ENCODE measurements around the gene SYT11.
A peak's percentile ranks its signal among the peaks of the same experiment; 100 is the strongest.

SYT11 gene, protein sequence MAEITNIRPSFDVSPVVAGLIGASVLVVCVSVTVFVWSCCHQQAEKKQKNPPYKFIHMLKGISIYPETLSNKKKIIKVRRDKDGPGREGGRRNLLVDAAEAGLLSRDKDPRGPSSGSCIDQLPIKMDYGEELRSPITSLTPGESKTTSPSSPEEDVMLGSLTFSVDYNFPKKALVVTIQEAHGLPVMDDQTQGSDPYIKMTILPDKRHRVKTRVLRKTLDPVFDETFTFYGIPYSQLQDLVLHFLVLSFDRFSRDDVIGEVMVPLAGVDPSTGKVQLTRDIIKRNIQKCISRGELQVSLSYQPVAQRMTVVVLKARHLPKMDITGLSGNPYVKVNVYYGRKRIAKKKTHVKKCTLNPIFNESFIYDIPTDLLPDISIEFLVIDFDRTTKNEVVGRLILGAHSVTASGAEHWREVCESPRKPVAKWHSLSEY

DNA sequence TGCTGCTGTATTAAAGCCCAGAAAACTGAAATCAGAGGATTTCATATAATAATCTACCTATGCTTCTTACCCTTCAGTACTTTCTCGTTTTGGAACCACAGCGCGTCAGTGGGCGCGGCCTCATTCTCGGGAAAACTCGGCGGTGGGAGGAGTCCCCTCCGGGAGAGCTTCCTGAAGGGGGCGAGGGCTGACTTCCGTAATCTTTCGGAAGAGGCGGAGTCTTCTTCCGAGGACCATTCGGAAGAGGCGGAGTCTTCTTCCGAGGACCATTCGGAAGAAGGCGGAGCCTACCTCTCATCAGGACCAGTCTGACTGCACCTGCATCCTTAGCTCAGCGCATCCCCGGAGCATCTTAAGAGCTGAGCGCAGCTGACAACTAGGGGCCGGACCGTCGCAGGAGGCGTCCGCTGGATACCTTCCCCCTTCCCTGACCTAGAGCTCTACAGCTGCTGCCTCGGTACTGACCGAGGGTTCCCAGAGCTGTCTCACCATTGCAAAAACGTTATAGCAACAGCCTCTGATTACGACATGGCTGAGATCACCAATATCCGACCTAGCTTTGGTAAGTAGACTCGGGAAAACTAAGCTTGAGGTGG is at the start of gene SYT11:
Gene SYT11, plus strand, starts transcription at position 334 of the 596 bp plus-strand sequence. Its CDS starts 195 bp downstream, at position 529.
- CTCF ChIA-PET = no interaction called here
- peak; percentile 97 for DNase-seq (ENCODE audit: low spot score)
- TF ChIP-seq, protein P1, sequence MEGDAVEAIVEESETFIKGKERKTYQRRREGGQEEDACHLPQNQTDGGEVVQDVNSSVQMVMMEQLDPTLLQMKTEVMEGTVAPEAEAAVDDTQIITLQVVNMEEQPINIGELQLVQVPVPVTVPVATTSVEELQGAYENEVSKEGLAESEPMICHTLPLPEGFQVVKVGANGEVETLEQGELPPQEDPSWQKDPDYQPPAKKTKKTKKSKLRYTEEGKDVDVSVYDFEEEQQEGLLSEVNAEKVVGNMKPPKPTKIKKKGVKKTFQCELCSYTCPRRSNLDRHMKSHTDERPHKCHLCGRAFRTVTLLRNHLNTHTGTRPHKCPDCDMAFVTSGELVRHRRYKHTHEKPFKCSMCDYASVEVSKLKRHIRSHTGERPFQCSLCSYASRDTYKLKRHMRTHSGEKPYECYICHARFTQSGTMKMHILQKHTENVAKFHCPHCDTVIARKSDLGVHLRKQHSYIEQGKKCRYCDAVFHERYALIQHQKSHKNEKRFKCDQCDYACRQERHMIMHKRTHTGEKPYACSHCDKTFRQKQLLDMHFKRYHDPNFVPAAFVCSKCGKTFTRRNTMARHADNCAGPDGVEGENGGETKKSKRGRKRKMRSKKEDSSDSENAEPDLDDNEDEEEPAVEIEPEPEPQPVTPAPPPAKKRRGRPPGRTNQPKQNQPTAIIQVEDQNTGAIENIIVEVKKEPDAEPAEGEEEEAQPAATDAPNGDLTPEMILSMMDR (conservative IDR thresholded peaks at IDR 0.05; ENCODE audit: low read depth) = no peak
- H3K27ac ChIP-seq = peak within 1 kb of the TSS; percentile 92
- POLR2A ChIA-PET (ENCODE audit: low non-redundant PET) = interaction anchor here (0.6 kb wide), 2 partner anchors 35 to 199 kb away, joined by 4 read pairs; no protein-coding TSS in a partner anchor

DNA sequence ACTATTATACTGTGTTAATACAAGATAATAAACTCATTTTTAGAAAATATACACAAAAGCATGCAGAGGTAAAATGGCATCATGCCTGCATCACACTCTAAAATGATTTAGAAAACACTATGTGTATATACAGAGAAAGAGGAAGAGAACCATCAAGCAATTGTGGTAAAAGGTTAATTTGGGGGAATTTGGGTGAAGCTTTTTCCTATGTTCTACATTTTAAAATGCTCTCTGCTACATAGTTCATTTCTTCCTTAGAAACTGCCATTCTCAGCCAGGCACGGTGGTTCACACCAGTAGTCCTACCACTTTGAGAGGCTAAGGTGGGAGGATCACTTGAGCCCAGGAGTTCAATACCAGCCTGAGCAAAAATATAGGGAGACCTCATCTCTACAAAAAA is 46.5 kb upstream of the SYT11 start:
- TF ChIP-seq, protein P1 (conservative IDR thresholded peaks at IDR 0.05; ENCODE audit: low read depth) = no peak
- POLR2A ChIA-PET (ENCODE audit: low non-redundant PET) = no interaction called here
- no peak for DNase-seq (ENCODE audit: low spot score)
- CTCF ChIA-PET = no interaction called here
- H3K27ac ChIP-seq = no peak overlapping the region

DNA sequence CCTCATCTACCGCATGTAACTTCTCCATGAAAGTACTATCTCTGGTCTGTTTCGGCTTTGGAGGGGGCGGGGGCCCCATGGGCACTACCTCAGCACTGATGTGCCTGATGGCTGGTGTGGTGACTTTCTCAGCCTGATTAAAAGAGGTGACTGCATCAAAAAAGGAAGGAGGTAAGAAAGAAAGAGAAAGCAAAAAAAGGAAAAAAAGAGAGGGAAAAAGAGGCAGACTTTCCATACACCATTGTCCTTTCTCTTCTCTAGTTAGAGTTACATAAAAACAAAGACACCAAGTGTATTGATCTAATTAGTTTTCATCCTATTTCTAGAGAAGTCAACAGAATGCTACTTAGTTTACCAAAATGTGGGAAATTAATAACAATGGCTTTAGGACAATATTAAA is 45.7 kb upstream of the SYT11 start:
- TF ChIP-seq, protein P1 (conservative IDR thresholded peaks at IDR 0.05; ENCODE audit: low read depth) = no peak
- no peak for DNase-seq (ENCODE audit: low spot score)
- ChIA-PET CTCF (no interaction called here), POLR2A (ENCODE audit: low non-redundant PET) (no interaction called here)
- no peak overlapping the region for H3K27ac ChIP-seq

DNA sequence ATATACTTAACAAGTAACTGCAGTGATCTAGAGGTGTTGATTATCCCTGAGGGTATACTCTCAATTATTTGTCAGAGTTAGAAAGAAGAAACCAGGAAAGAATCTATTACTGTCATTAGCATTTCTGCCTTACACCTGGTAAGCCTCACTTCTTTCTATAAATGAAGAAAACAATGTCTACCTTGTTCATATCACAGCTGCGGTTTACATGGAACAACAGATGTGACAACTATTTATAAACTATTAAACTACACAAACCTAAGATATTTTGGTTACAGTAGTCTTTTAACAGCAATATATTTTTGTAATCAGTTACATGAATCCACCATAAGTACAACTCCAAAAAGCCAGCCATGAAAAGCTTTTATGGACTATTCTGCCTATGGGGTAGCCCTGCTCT is 43.0 kb upstream of the SYT11 start:
- H3K27ac ChIP-seq = no peak overlapping the region
- DNase-seq (ENCODE audit: low spot score) = no peak
- POLR2A ChIA-PET (ENCODE audit: low non-redundant PET) = no interaction called here
- CTCF ChIA-PET = no interaction called here
- TF ChIP-seq, protein P1 (conservative IDR thresholded peaks at IDR 0.05; ENCODE audit: low read depth) = no peak

DNA sequence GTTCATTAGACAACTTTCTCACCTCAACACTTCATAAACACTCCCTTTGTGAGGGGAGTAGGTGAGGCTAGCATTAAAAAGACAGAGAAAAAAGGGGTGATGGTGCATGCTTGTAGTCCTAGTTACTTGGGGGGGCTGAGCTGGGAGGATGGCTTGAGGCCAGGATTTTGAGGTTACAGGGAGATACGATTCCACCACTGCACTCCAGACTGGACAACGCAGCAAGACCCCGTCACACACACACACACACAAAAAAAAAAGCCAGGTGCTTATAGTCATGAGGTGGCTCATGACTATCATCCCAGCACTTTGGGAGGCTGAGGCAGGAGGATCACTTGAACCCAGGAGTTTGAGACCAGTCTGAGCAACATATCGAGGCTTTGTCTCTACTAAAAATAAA is 31.9 kb upstream of the SYT11 start:
- ChIA-PET POLR2A (ENCODE audit: low non-redundant PET) (interaction anchor here (0.7 kb wide), 1 partner anchor 35 kb away, joined by 3 read pairs; no protein-coding TSS in a partner anchor), CTCF (no interaction called here)
- H3K27ac ChIP-seq = no peak overlapping the region
- TF ChIP-seq, protein P1 (conservative IDR thresholded peaks at IDR 0.05; ENCODE audit: low read depth) = no peak
- no peak for DNase-seq (ENCODE audit: low spot score)

DNA sequence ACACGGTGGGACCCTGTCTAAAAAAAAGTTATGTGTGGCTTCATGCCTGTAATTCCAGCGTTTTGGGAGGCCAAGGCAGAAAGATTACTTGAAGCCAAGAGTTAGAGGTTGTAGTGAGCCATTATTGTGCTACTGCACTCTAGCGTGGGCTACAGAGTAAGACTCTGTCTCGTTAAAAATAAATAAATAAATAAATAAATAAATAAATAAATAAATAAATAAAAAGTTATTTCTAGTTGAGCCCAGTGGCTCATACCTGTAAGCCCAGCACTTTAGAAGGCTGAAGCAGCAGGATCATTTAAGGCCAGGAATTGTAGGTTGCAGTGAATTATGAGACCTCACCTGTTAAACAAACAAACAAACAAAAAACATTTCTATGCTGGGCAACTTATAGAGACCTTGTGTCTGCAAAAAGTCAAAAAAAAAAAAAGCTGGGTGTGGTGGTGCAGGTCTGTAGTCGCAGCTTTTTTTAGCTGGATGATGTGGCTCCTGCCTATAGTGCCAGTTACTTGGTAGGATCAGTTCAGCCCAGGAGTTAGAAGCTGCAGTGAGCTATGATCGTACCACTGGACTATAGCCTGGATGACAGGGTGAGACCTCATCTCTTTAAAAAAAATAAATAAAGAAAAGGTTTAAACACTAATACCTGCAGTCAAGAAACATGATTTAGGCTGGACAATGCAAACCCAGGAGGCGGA is 27.9 kb upstream of the SYT11 start:
- CTCF ChIA-PET = no interaction called here
- no peak for DNase-seq (ENCODE audit: low spot score)
- no peak overlapping the region for H3K27ac ChIP-seq
- POLR2A ChIA-PET (ENCODE audit: low non-redundant PET) = no interaction called here
- TF ChIP-seq, protein P1 (conservative IDR thresholded peaks at IDR 0.05; ENCODE audit: low read depth) = no peak

Measured in RWPE1 (cell line).